Measurements from ENCODE around the gene DICER1.

Gene DICER1

DNA sequence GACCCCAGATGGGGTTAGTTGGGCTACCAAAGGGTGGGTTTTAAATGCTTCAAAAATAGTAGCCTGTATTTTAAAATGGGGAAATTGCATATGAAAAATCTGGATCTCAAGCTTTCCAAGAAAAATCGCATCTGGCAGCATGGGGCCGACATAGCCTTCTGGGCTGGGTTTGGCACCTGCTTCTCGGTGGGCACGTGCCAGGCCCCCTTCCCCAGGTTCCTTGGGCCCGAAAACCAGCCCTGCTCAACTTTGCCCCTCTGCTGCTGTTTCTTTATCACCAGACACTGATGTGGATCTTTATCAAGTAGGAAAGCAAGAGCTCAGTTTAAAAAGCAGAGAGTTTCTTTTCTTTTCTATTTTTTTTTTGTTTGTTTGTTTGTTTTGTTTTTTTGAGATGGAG is 95.1 kb downstream of the DICER1 start:
- DNase-seq (ENCODE audit: extremely low spot score), result no peak
- ChIA-PET POLR2A (no interaction called here), CTCF (no interaction called here)
- TF ChIP-seq HDGF (IDR thresholded peaks at IDR 0.05; ENCODE audit: borderline replicate concordance), result no peak
- TF ChIP-seq, protein P1, sequence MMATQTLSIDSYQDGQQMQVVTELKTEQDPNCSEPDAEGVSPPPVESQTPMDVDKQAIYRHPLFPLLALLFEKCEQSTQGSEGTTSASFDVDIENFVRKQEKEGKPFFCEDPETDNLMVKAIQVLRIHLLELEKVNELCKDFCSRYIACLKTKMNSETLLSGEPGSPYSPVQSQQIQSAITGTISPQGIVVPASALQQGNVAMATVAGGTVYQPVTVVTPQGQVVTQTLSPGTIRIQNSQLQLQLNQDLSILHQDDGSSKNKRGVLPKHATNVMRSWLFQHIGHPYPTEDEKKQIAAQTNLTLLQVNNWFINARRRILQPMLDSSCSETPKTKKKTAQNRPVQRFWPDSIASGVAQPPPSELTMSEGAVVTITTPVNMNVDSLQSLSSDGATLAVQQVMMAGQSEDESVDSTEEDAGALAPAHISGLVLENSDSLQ (IDR thresholded peaks at IDR 0.05), result no peak
- no peak for TF ChIP-seq NFRKB (IDR thresholded peaks at IDR 0.05)
- TF ChIP-seq ELF4 (IDR thresholded peaks at IDR 0.05), result no peak
- no peak for TF ChIP-seq LEF1 (IDR thresholded peaks at IDR 0.05; ENCODE audit: borderline replicate concordance)

DNA sequence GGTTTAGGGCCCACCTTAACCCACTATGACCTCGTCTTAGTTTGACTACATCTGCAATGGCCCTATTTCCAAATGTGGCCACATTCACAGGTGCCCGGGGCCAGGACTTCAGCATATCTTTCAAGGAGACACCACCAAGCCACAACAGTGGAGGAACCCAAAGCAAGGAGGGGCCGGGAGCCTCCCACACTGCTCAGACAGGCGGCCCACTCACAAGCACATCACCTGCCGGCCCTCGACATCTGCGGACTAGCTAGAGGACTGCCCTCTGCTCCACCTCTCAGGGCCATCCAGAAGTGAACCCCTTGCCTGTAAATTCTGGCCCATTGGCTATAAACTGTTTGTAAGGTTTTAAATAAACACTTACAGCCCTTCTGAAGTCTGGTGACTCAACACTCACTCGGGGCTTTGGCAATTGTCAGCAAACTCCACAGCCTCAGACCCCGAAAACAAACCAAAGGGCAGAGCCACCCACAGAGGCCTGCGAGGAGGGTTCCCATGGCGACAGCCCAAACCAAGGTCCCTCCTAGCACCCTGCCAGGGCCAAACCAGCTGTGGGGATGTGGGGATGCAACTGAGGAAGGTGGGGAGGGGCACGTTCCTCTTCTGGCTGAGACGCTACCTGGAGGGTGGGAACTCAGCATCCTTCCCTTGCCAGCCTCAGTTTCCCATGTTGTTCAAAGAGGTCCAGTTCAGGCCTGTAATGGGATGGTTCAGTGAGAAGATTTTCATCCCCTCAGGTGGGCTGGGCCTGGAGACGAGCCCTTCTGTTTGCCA is 95.8 kb downstream of the DICER1 start:
- POLR2A ChIA-PET, result interaction anchor here (0.6 kb wide), 1 partner anchor 291 kb away, joined by 3 read pairs; no protein-coding TSS in a partner anchor
- DNase-seq (ENCODE audit: extremely low spot score), result no peak
- CTCF ChIA-PET, result no interaction called here
- no peak for TF ChIP-seq BHLHE40 (IDR thresholded peaks at IDR 0.05; ENCODE audit: borderline replicate concordance)
- no peak for TF ChIP-seq TARDBP (IDR thresholded peaks at IDR 0.05)
- TF ChIP-seq SP1 (IDR thresholded peaks at IDR 0.05), result no peak
- TF ChIP-seq ZNF384 (IDR thresholded peaks at IDR 0.05), result no peak
- no peak for TF ChIP-seq L3MBTL2 (conservative IDR thresholded peaks at IDR 0.05)
- TF ChIP-seq CTBP1 (IDR thresholded peaks at IDR 0.05; ENCODE audit: borderline replicate concordance), result no peak
- TF ChIP-seq FOXM1 (IDR thresholded peaks at IDR 0.05; ENCODE audit: borderline replicate concordance), result no peak
- no peak for TF ChIP-seq FOXA1 (IDR thresholded peaks at IDR 0.05)
- TF ChIP-seq FOXK2 (IDR thresholded peaks at IDR 0.05), result no peak
- no peak for TF ChIP-seq HDGF (IDR thresholded peaks at IDR 0.05; ENCODE audit: borderline replicate concordance)
- TF ChIP-seq ARNT (IDR thresholded peaks at IDR 0.05), result no peak
- TF ChIP-seq, protein P1 (IDR thresholded peaks at IDR 0.05), result no peak

DNA sequence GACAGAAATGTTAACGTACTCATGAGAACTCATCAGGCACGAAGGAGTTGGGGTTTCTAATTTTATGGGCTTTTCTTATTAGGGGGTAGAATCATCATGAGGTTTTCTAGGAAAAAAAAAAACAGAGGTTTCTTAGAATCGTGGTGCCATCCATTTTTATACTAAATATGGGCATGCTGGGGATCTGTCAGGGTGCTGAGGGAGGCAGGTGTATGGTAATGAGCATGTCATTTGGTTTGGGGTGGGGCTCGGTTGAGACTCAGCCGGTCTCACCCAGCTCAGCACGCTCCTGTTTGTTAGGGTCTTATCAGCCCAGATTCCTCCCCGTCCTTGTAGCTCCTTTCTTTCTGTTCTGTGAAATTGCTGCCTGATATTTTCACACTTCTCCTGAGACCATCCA is 98.2 kb downstream of the DICER1 start:
- CTCF ChIA-PET, result interaction anchor here (0.6 kb wide), 1 partner anchor 13 kb away, joined by 3 read pairs; no protein-coding TSS in a partner anchor
- TF ChIP-seq L3MBTL2 (conservative IDR thresholded peaks at IDR 0.05) (no peak), SUZ12 (IDR thresholded peaks at IDR 0.05) (no peak), HDGF (IDR thresholded peaks at IDR 0.05; ENCODE audit: borderline replicate concordance) (no peak), SP1 (IDR thresholded peaks at IDR 0.05) (no peak), NFRKB (IDR thresholded peaks at IDR 0.05) (no peak), FOXK2 (IDR thresholded peaks at IDR 0.05) (no peak), TARDBP (IDR thresholded peaks at IDR 0.05) (no peak), ZNF384 (IDR thresholded peaks at IDR 0.05) (no peak), CTBP1 (IDR thresholded peaks at IDR 0.05; ENCODE audit: borderline replicate concordance) (no peak), FOXM1 (IDR thresholded peaks at IDR 0.05; ENCODE audit: borderline replicate concordance) (no peak), FOXA1 (IDR thresholded peaks at IDR 0.05) (no peak)
- TF ChIP-seq, protein P1 (IDR thresholded peaks at IDR 0.05), result no peak
- no peak for DNase-seq (ENCODE audit: extremely low spot score)
- POLR2A ChIA-PET, result no interaction called here

DNA sequence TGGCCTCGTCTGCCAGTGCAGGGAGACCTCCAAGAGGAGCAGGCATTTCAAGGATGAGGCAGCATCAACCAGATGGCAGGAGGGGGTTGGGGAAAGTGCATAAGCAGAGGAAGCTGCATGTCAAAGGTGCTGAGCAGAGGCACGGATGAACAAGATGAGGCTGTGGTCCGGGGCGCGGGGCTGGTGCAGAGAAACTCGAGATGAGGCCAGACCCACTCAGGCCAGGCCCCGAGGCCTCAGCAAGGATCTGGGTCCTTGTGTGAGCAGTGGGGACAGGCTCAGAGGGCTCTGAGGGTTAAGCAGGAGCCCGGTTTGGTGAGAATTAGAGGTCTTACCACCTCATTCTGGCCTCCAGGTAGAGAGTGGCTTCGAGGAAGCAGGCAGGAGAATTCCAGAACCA is 98.8 kb downstream of the DICER1 start:
- ChIA-PET POLR2A (no interaction called here), CTCF (no interaction called here)
- no peak for DNase-seq (ENCODE audit: extremely low spot score)
- TF ChIP-seq LEF1 (IDR thresholded peaks at IDR 0.05; ENCODE audit: borderline replicate concordance) (no peak), ZNF384 (IDR thresholded peaks at IDR 0.05) (no peak), CTBP1 (IDR thresholded peaks at IDR 0.05; ENCODE audit: borderline replicate concordance) (no peak), SUZ12 (IDR thresholded peaks at IDR 0.05) (no peak), BHLHE40 (IDR thresholded peaks at IDR 0.05; ENCODE audit: borderline replicate concordance) (no peak), FOXA1 (IDR thresholded peaks at IDR 0.05) (no peak), L3MBTL2 (conservative IDR thresholded peaks at IDR 0.05) (no peak), SP1 (IDR thresholded peaks at IDR 0.05) (no peak), ARNT (IDR thresholded peaks at IDR 0.05) (no peak), HDGF (IDR thresholded peaks at IDR 0.05; ENCODE audit: borderline replicate concordance) (no peak)
- TF ChIP-seq, protein P1 (IDR thresholded peaks at IDR 0.05), result no peak

DNA sequence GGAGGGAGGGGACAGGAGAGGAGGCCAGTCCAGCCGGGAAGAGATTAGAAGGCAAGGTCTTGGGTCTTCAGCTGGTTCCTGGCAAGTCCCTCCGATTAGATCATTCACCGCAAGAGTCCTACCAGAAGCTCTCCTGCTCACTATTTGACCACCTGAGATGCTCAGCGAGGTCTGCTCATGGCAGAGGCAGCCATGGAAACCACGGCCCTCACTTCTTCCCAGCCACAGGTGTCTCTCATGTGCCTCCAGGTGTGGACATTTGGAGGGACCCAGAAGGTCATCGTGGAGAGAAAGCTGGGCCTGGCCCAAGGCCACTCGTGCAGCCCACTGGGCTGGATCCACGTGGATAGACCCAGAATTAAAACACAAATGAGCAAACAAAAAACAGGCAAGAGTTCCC is 99.5 kb downstream of the DICER1 start:
- CTCF ChIA-PET, result no interaction called here
- POLR2A ChIA-PET, result no interaction called here
- DNase-seq (ENCODE audit: extremely low spot score), result no peak
- no peak for TF ChIP-seq SUZ12 (IDR thresholded peaks at IDR 0.05)
- TF ChIP-seq NFRKB (IDR thresholded peaks at IDR 0.05), result no peak
- TF ChIP-seq ARNT (IDR thresholded peaks at IDR 0.05), result no peak
- TF ChIP-seq TARDBP (IDR thresholded peaks at IDR 0.05), result no peak
- TF ChIP-seq FOXM1 (IDR thresholded peaks at IDR 0.05; ENCODE audit: borderline replicate concordance), result no peak
- no peak for TF ChIP-seq L3MBTL2 (conservative IDR thresholded peaks at IDR 0.05)
- no peak for TF ChIP-seq ELF4 (IDR thresholded peaks at IDR 0.05)
- TF ChIP-seq SP1 (IDR thresholded peaks at IDR 0.05), result no peak
- no peak for TF ChIP-seq FOXK2 (IDR thresholded peaks at IDR 0.05)
- no peak for TF ChIP-seq LEF1 (IDR thresholded peaks at IDR 0.05; ENCODE audit: borderline replicate concordance)
- no peak for TF ChIP-seq CTBP1 (IDR thresholded peaks at IDR 0.05; ENCODE audit: borderline replicate concordance)
- TF ChIP-seq ZNF384 (IDR thresholded peaks at IDR 0.05), result no peak
- TF ChIP-seq BHLHE40 (IDR thresholded peaks at IDR 0.05; ENCODE audit: borderline replicate concordance), result no peak
- TF ChIP-seq HDGF (IDR thresholded peaks at IDR 0.05; ENCODE audit: borderline replicate concordance), result no peak
- no peak for TF ChIP-seq FOXA1 (IDR thresholded peaks at IDR 0.05)
- TF ChIP-seq, protein P1 (IDR thresholded peaks at IDR 0.05), result no peak

Data from HEK293T (cell line).